Neural progenitor cell (in vitro differentiated cells): ENCODE measurements around the gene GRIK2.

ENCODE experiments used
- CTCF ChIP-seq: fragments of 200-600 bp; sonication (generic); IDR thresholded peaks from 2 replicates; pipeline ENCODE4 v1.5.1; 2017; ENCODE audit warnings: antibody characterized with exemption, mild to moderate bottlenecking
- EZH2phosphoT487 ChIP-seq: fragments of 200-600 bp; sonication (generic); IDR thresholded peaks from 2 replicates; pipeline ENCODE4 v1.6.1; 2017; ENCODE audit warnings: antibody characterized with exemption

DNA sequence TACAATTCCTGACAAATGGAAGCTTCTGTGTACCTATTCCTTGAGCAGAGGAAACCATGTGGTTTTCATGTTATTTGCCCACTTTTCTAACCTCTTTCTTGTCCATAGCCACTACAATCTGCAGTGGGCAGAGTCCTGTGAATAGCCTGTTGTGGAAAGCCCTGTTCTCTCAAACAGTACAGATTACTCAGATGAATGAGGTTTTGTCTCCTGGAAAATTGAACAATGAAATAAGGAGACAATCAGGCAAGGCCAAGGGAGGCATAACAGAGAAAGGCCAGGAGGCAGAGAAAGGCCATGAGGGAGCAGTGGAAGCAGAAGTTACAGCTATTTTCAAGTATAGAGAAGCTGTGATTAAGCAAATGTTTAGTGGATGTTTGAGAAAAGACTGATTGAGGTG, 189.3 kb downstream of the GRIK2 start:
- TF ChIP-seq CTCF, result no peak
- no peak for TF ChIP-seq EZH2phosphoT487
